ENCODE data around the gene ZNF746. TPM values are rescaled to one million over a fixed set of nuclear protein-coding genes. Genes with fewer than 3 reads are reported as not detected.

Gene ZNF746
- total and polyA plus RNA-seq, 9 of the 15 experiments (the other 6 are each of a cell fraction or from before 2014, with no cell fraction given): 1.7 to 31.6 (median 13.3) TPM

DNA sequence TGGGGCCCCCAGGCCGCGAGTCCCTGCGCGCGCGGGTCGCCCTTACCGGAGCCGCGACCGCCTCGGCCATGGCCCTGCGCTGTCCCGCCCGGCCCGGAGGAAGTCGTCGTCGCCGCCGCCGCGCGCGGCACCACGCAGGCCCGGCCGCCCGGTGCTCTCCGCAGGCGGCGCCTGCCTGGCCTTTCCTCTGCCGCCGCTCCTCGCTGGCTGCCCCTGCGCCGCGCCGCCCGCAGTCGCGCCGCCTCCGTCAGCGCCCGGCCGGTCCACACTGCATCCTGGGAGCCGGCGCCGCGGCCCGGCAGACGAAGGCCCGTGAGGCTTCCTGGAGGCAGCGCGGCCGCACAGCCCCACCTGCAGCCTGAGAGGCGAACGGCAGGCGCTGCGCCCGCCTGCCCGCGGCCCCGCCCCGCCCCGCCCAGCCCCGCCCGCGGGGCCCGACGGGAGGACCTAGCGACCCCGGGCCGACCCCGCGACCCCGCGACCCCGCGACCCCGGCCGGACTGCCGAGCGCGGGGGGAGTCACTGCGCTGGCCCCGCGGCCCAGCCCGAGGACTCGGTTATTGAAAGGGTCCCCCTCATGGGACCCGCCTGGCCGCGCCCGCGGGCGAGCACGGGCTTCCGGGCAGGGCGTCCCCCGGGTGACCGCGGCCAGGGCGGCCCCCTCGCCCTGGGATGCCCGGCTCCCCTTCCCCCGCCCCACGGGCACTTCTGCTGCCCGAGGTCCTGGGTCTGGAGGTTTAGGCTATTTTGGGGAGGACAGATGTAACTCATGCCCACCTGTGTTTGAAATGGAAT lies at the start of gene ZNF746 (continued):
- TF ChIP-seq CBFB (CRISPR knock-in tag; IDR thresholded peaks at IDR 0.05) (no peak), TCFL5 (CRISPR knock-in tag; conservative IDR thresholded peaks at IDR 0.05) (no peak), ZNF143 (CRISPR knock-in tag; IDR thresholded peaks at IDR 0.05) (peak; percentile 72), DACH1 (IDR thresholded peaks at IDR 0.05; ENCODE audit: partially characterized antibody) (no peak), NR2F6 (CRISPR knock-in tag; IDR thresholded peaks at IDR 0.05) (no peak), STAT5A (IDR thresholded peaks at IDR 0.05; ENCODE audit: borderline replicate concordance, low read length) (no peak), ADNP (tag; IDR thresholded peaks at IDR 0.05) (no peak), PCBP1 (IDR thresholded peaks at IDR 0.05; ENCODE audit: low read depth, low read length, poor library complexity, severe bottlenecking) (peak; percentile 98), NFIX (CRISPR knock-in tag; IDR thresholded peaks at IDR 0.05; ENCODE audit: low read depth) (no peak), TGIF2 (CRISPR knock-in tag; IDR thresholded peaks at IDR 0.05) (no peak), MXI1 (IDR thresholded peaks at IDR 0.05; ENCODE audit: low read depth, low read length) (0 out of 2 replicates have a peak, but pooled peaks have one; percentile 16), ZNF232 (CRISPR knock-in tag; IDR thresholded peaks at IDR 0.05) (no peak), CEBPG (CRISPR knock-in tag; IDR thresholded peaks at IDR 0.05) (no peak), CEBPG (tag; conservative IDR thresholded peaks at IDR 0.05 in 1 of 2, IDR thresholded peaks at IDR 0.05 in 1 of 2) (no peak)
- TF ChIP-seq, protein P1, sequence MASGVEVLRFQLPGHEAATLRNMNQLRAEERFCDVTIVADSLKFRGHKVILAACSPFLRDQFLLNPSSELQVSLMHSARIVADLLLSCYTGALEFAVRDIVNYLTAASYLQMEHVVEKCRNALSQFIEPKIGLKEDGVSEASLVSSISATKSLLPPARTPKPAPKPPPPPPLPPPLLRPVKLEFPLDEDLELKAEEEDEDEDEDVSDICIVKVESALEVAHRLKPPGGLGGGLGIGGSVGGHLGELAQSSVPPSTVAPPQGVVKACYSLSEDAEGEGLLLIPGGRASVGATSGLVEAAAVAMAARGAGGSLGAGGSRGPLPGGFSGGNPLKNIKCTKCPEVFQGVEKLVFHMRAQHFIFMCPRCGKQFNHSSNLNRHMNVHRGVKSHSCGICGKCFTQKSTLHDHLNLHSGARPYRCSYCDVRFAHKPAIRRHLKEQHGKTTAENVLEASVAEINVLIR (CRISPR knock-in tag; IDR thresholded peaks at IDR 0.05): peak; percentile 68
- TF ChIP-seq, protein P2, sequence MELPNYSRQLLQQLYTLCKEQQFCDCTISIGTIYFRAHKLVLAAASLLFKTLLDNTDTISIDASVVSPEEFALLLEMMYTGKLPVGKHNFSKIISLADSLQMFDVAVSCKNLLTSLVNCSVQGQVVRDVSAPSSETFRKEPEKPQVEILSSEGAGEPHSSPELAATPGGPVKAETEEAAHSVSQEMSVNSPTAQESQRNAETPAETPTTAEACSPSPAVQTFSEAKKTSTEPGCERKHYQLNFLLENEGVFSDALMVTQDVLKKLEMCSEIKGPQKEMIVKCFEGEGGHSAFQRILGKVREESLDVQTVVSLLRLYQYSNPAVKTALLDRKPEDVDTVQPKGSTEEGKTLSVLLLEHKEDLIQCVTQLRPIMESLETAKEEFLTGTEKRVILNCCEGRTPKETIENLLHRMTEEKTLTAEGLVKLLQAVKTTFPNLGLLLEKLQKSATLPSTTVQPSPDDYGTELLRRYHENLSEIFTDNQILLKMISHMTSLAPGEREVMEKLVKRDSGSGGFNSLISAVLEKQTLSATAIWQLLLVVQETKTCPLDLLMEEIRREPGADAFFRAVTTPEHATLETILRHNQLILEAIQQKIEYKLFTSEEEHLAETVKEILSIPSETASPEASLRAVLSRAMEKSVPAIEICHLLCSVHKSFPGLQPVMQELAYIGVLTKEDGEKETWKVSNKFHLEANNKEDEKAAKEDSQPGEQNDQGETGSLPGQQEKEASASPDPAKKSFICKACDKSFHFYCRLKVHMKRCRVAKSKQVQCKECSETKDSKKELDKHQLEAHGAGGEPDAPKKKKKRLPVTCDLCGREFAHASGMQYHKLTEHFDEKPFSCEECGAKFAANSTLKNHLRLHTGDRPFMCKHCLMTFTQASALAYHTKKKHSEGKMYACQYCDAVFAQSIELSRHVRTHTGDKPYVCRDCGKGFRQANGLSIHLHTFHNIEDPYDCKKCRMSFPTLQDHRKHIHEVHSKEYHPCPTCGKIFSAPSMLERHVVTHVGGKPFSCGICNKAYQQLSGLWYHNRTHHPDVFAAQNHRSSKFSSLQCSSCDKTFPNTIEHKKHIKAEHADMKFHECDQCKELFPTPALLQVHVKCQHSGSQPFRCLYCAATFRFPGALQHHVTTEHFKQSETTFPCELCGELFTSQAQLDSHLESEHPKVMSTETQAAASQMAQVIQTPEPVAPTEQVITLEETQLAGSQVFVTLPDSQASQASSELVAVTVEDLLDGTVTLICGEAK (IDR thresholded peaks at IDR 0.05): no peak
- TF ChIP-seq, protein P2 (CRISPR knock-in tag; IDR thresholded peaks at IDR 0.05): no peak

Measured in K562 (cell line).